ENCODE measurements around the gene MRTO4.

DNA sequence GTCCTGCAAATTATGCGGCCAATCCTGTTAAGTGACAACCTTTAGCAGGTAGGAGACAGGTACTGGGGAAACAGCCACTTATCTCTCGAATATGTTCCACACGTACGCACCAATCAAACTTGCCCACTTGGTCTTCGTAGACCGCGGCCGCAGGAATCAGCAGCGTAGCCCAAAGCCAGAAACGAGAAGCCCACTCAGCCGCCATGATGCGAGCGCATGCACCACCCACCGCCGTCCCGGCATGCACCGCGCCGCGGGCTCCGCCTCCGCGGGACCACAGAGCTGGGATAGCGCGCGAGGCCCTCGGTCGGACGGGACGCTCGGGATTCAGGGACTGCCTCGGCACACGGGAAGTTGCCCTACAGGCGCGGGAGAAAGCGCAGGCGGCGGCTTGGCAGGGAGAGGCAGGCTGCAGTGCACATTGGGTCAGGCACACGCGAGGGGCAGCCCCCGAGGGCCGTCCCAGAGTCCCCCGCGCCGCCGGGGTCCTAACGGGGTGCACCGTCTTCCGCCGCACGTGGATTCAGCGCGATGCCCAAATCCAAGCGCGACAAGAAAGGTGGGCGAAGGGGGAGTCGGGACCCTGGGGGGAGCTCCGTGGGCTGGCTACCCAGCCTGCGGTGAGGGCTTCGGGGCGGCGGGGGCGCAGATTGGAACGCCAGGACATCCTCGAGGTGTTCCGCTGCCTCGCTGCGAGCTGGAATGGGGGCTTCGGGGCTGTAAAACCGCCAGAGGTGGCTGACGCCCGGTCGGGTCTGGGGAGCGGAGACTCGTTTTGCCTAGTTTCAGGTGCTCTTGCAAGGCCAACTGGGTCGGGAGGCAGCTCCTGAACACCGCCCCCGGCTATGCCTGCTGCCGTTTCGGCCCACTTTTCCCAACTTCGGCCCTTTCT, at the start of gene MRTO4, which contains the start of gene EMC1:
- TF ChIP-seq POLR2AphosphoS5 (IDR thresholded peaks at IDR 0.05) (peak; percentile 72 to 88), CTCF (IDR thresholded peaks at IDR 0.05) (no peak), POLR2A (IDR thresholded peaks at IDR 0.05; ENCODE audit: low read depth) (no peak), EP300 (IDR thresholded peaks at IDR 0.05) (no peak)
